Lung (tissue), 12 donors: ENCODE data around the gene MIPOL1. TPM values are rescaled to one million over a fixed set of nuclear protein-coding genes. Genes with fewer than 3 reads are reported as not detected.
"Not testable (repeated sequence)": the region's sequence is repeated elsewhere in the genome, so short reads cannot be mapped to it uniquely, and the experiment has no call there.

ENCODE experiments used
- ATAC-seq: fragments of 200-7000 bp; cut with Tn5 transposase; one replicate; pipeline ENCODE4 v1.9.1; 2020; ENCODE audit warnings: moderate number of reproducible peaks; ENCODE audit not compliant: insufficient read depth, low FRiP score
- DNase-seq, 3 donors: peaks; one replicate each; pipeline ENCODE4 v3.0.0-alpha.2; 2013 to 2017
- H3K27ac ChIP-seq, 2 donors: one replicate each; pipeline ENCODE4 v1.5.1; 2013; ENCODE audit warnings: mild to moderate bottlenecking in 2 of 2, moderate library complexity in 2 of 2, control low read depth in 1 of 2, inconsistent platforms in 1 of 2, low read depth in 1 of 2, low read length in 1 of 2
- H3K27me3 ChIP-seq, 3 donors: one replicate each; pipeline ENCODE4 v1.5.1; 2013; ENCODE audit warnings: low read length in 2 of 3; ENCODE audit not compliant: control insufficient read depth in 3 of 3, insufficient read depth in 3 of 3
- H3K36me3 ChIP-seq, 4 donors: one replicate each; pipeline ENCODE4 v1.5.1; 2013; ENCODE audit warnings: low read length in 4 of 4, mild to moderate bottlenecking in 1 of 4, moderate library complexity in 1 of 4; ENCODE audit not compliant: control insufficient read depth in 4 of 4, insufficient read depth in 4 of 4
- H3K4me1 ChIP-seq, 5 donors: one replicate each; pipeline ENCODE4 v1.5.1; 2013; ENCODE audit warnings: low read length in 5 of 5, mild to moderate bottlenecking in 2 of 5, moderate library complexity in 1 of 5; ENCODE audit not compliant: control insufficient read depth in 5 of 5, insufficient read depth in 5 of 5
- H3K4me3 ChIP-seq: one replicate; pipeline ENCODE4 v1.5.1; 2013; ENCODE audit warnings: mild to moderate bottlenecking, control low read depth, moderate library complexity
- H3K9ac ChIP-seq, 2 donors: one replicate each; pipeline ENCODE4 v1.5.1; 2013; ENCODE audit warnings: low read length in 2 of 2, control low read depth in 1 of 2; ENCODE audit not compliant: insufficient read depth in 1 of 2
- H3K9me3 ChIP-seq, 4 donors: one replicate each; pipeline ENCODE4 v1.5.1; 2013; ENCODE audit warnings: low read length in 3 of 4, mild to moderate bottlenecking in 1 of 4, moderate library complexity in 1 of 4; ENCODE audit not compliant: control insufficient read depth in 4 of 4, insufficient read depth in 3 of 4
- whole genome bisulfite sequencing, 2 donors: extraction: QIAGEN DNeasy Blood & Tissue Kit; methylation state at CpG; one replicate each; pipeline ENCODE4 v1.1.7; 2013; 5-methylcytosine and 5-hydroxymethylcytosine counted together
- polyA plus RNA-seq, 2 donors: library from polyadenylated mRNA; stranded (reverse); fragments of 200-250 nt; gene quantifications; one replicate each; pipeline ENCODE4 v1.2.1, GENCODE V29; 2013
- total RNA-seq, 2 donors: library from RNA; depleted of rRNA in 1 of 2; stranded (reverse); fragments of >200 nt in 1 of 2; gene quantifications; one replicate each; pipeline ENCODE4 v1.2.1, GENCODE V29; 2014 to 2021
- TF ChIP-seq, protein P1 (sequence below): IDR thresholded peaks from 2 replicates; pipeline ENCODE4 v1.5.1; 2012; ENCODE audit warnings: mild to moderate bottlenecking; ENCODE audit errors: control extremely low read depth, extremely low read depth
- donor health status: control.
- donor health status: control.
- donor health status: Bipolar disorder and iron deficiency.
- donor health status: healthy.
- donor health status: DM: yes; HTN: yes; CAD: no.

Gene MIPOL1
- total and polyA plus RNA-seq, 4 donors = 2.3 to 49.9 (median 7.0) TPM

DNA sequence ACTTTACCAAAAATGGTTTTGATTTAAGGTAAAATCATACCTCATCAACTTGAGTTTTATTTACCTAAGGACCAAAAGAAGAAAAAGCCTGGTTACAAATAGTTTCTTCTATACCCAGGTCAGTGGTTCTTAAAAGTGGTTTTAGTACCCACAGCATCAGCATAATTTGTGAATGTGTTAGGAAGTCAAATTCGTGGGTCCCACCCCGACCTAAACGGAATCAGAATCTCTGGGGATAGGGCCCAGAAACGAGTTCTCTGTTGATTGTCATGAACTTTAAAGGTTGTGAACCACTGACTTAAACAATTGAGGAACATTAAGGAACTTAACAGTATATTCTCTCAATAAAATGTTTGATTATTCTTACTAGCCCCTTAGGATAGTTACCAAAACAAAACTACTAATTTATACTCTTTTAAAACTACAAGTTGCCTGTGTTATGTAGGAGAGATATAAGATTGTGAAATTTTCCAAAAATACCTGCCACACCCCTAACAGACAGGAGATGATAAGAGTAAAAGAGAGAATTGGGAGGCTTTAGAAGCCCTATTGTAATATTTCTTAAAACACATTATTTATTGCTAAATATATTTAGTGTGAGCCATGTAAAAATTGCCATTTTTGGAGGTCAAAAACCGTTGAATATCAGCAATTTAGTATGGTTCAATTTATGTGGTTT, 24.7 kb upstream of the MIPOL1 start:
- no peaks in the 10 kb centered on the region for H3K27me3 ChIP-seq
- no peak overlapping the region for H3K4me3 ChIP-seq
- H3K9ac ChIP-seq = peak overlapping the region; percentile 82 to 91
- H3K27ac ChIP-seq = no peak overlapping the region
- ATAC-seq = no peak
- H3K9me3 ChIP-seq = no peaks in the 10 kb centered on the region
- DNase-seq = no peak
- 61 to 71% methylated on average over 5 of the region's 5 CpGs for whole genome bisulfite sequencing, 2 donors
- no peaks in the 10 kb centered on the region for H3K36me3 ChIP-seq
- TF ChIP-seq, protein P1, sequence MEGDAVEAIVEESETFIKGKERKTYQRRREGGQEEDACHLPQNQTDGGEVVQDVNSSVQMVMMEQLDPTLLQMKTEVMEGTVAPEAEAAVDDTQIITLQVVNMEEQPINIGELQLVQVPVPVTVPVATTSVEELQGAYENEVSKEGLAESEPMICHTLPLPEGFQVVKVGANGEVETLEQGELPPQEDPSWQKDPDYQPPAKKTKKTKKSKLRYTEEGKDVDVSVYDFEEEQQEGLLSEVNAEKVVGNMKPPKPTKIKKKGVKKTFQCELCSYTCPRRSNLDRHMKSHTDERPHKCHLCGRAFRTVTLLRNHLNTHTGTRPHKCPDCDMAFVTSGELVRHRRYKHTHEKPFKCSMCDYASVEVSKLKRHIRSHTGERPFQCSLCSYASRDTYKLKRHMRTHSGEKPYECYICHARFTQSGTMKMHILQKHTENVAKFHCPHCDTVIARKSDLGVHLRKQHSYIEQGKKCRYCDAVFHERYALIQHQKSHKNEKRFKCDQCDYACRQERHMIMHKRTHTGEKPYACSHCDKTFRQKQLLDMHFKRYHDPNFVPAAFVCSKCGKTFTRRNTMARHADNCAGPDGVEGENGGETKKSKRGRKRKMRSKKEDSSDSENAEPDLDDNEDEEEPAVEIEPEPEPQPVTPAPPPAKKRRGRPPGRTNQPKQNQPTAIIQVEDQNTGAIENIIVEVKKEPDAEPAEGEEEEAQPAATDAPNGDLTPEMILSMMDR = no peak
- peaks cover 0 to 14% (median 5%) of the 10 kb centered on the region in 5 donors for H3K4me1 ChIP-seq

DNA sequence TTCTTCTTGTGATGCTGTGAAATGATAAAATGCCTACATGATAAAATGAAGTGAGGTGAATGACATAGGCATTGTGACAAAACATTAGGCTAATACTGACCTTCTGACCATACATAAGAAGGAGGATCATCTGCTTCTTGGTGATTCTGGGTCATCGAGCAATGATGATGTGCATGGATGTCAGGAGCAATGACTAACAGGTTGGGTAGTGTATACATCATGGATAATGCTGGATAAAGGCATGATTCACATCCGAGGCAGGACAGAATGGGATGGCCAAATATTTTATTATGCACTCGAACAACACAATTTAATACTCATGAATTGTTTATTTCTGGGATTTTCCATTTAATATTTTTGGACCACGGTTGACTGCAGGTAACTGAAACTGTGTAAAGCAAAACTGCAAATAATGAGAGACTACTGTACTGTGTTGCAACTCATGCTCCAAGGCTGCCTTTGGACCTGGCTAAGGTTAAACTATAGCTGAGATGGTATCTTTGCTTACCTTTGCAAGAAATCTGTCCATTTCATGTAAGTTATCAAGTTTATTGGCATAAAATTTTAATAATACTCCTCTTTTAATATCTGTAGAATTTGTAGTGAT, 17.7 kb upstream of the MIPOL1 start:
- Histone ChIP-seq H3K4me3 (no peak overlapping the region), H3K36me3 (no peaks in the 10 kb centered on the region), H3K27me3 (no peaks in the 10 kb centered on the region), H3K27ac (no peak overlapping the region), H3K9me3 (no peaks in the 10 kb centered on the region), H3K9ac (no peak overlapping the region), H3K4me1 (no peaks in the 10 kb centered on the region)
- TF ChIP-seq, protein P1 = no peak
- ATAC-seq (no peak), DNase-seq (no peak)
- WGBS, 2 donors = 87 to 93% methylated on average over 4 of the region's 4 CpGs

DNA sequence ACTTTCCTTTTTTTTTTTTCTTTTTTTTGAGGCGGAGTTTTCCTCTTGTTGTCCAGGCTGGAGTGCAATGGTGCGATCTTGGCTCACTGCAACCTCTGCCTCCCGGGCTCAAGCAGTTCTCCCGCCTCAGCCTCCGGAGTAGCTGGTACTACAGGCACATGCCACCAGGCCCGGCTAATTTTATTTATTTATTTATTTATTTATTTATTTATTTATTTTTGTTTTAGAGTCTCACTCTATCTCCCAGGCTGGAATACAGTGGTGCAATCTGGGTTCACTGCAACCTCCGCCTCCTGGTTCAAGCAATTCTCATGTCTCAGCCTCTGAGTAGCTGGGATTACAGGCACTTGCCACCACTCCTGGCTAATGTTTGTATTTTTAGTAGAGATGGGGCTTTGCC, 16.9 kb upstream of the MIPOL1 start:
- 94 to 98% methylated on average over 7 of the region's 7 CpGs for WGBS, 2 donors
- not testable (repeated sequence) for H3K27ac ChIP-seq, H3K9me3 ChIP-seq, DNase-seq, ATAC-seq, H3K4me3 ChIP-seq, H3K4me1 ChIP-seq, H3K9ac ChIP-seq, H3K36me3 ChIP-seq, H3K27me3 ChIP-seq

DNA sequence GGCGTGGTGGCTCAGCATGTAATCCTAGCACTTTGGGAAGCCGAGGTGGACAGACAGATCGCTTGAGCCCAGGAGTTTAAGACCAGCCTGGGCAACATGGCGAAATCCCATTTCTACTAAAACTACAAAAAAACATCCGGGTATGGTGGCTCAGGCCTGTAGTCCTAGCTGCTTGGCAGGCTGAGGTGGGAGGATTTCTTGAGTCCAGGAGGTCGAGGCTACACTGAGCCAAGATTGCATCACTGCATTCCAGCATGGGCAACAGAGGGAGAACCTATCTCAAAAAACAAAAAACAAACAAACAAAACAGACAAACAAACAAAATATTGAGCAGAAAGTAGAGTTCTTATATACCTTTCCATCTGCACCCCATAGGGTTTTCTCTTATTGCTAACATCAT, 16.3 kb upstream of the MIPOL1 start:
- WGBS, 2 donors = 87 to 90% methylated on average over 6 of the region's 6 CpGs

DNA sequence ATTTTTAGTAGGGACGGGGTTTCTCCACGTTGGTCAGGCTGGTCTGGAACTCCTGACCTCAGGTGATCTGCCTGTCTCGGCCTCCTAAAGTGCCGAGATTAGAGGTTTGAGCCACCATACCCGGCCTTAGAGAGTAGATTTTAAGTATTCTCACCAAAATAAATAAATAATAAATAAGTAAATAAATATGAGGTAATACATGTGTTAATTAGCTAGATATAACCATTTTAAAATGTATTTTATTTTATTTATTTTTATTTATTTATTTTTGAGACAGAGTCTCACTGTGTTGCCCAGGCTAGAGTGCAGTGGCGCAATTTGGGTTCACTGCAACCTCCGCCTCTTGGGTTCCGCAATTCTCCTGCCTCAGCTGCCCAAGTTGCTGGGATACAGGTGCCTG, 13.2 kb upstream of the MIPOL1 start:
- H3K36me3 ChIP-seq, H3K4me3 ChIP-seq, H3K9me3 ChIP-seq, H3K27me3 ChIP-seq, H3K9ac ChIP-seq, H3K27ac ChIP-seq, ATAC-seq, H3K4me1 ChIP-seq, DNase-seq: not testable (repeated sequence)
- 88 to 91% methylated on average over 8 of the region's 8 CpGs for WGBS, 2 donors

More for the DNA sequence above, 16.3 kb upstream of the MIPOL1 start:
- no peak for DNase-seq
- Histone ChIP-seq H3K27ac (no peak overlapping the region), H3K4me1 (no peaks in the 10 kb centered on the region), H3K4me3 (no peak overlapping the region), H3K9me3 (no peaks in the 10 kb centered on the region), H3K9ac (no peak overlapping the region), H3K27me3 (no peaks in the 10 kb centered on the region), H3K36me3 (no peaks in the 10 kb centered on the region)
- TF ChIP-seq, protein P1 = no peak
- ATAC-seq = no peak
